Hepatocyte (in vitro differentiated cells): ENCODE measurements around the gene HES7.

Source experiments
- CTCF ChIP-seq: fragments of 200-600 bp; sonication (generic); IDR thresholded peaks from 2 replicates; pipeline ENCODE4 v1.5.1; 2016; ENCODE audit warnings: antibody characterized with exemption, mild to moderate bottlenecking; ENCODE audit not compliant: poor library complexity
- EZH2 ChIP-seq: fragments of 200-600 bp; sonication (generic); IDR thresholded peaks from 2 replicates; pipeline ENCODE4 v1.6.1; 2016; ENCODE audit warnings: antibody characterized with exemption, mild to moderate bottlenecking, borderline replicate concordance
- EZH2phosphoT487 ChIP-seq: fragments of 200-600 bp; sonication (generic); IDR thresholded peaks from one replicate; pipeline ENCODE4 v1.6.1; 2018; ENCODE audit warnings: antibody characterized with exemption, mild to moderate bottlenecking, low read depth, moderate library complexity; ENCODE audit not compliant: unreplicated experiment, severe bottlenecking

DNA sequence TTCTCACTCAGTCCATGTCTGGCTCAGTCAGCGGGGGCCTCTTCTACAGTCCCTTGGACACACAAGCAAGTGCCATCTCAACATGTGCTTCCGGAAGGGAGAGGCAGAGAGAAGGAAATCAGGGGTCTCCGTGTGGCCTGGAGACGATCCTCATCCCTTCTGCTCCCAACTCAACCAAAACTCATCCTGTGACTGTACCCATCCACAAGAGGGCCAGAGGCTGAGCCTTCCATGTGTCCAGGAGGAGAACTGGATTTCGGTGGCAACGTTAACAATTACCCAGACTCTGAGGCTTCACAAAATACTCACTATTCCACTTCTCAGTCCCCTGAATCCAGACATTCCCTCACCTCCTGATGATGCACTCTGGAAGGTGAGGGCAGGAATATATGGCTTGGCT is 28.5 kb downstream of the HES7 start:
- no peak for TF ChIP-seq CTCF
- no peak for TF ChIP-seq EZH2
- no peak for TF ChIP-seq EZH2phosphoT487
